Measurements from ENCODE around the gene CFAP97D2. TPM values are rescaled to one million over a fixed set of nuclear protein-coding genes. Genes with fewer than 3 reads are reported as not detected.

Gene CFAP97D2
- total and polyA plus RNA-seq, 4 donors = 1.3 to 3.7 (median 1.5) TPM

- DNase-seq = peak in 1 of 3 donors; percentile 12
- no peak for ATAC-seq (ENCODE audit: insufficient read depth, low FRiP score)
- TF ChIP-seq CTCF (IDR thresholded peaks at IDR 0.05; ENCODE audit: control extremely low read depth, extremely low read depth) = no peak
- 34 to 67% methylated on average over 21 of the region's 21 CpGs for WGBS, 2 donors
- H3K36me3 ChIP-seq (ENCODE audit: control insufficient read depth in 4 of 4, insufficient read depth in 4 of 4, low read length in 4 of 4) = no peaks in the 10 kb centered on the region
- peak overlapping the region in 1 of 2 donors; percentile 27 for H3K27ac ChIP-seq (ENCODE audit: low read depth in 1 of 2, low read length in 1 of 2)
- peaks cover 9 to 25% (median 13%) of the 10 kb centered on the region in 5 donors for H3K4me1 ChIP-seq (ENCODE audit: control insufficient read depth in 5 of 5, insufficient read depth in 5 of 5, low read length in 5 of 5)
- H3K9ac ChIP-seq (ENCODE audit: insufficient read depth in 1 of 2, low read length in 2 of 2) = no peak overlapping the region
- no peaks in the 10 kb centered on the region for H3K9me3 ChIP-seq (ENCODE audit: control insufficient read depth in 4 of 4, insufficient read depth in 3 of 4, low read length in 3 of 4)
- no peaks in the 10 kb centered on the region for H3K27me3 ChIP-seq (ENCODE audit: control insufficient read depth in 3 of 3, insufficient read depth in 3 of 3, low read length in 2 of 3)
- no peak overlapping the region for H3K4me3 ChIP-seq
These were observed 44.7 kb upstream of the CFAP97D2 start for GRCh38 chr13:114134111-114134943.

GRCh38 chr13:114134944-114135610 lies 44.0 kb upstream of the CFAP97D2 start:
- H3K36me3 ChIP-seq (ENCODE audit: control insufficient read depth in 4 of 4, insufficient read depth in 4 of 4, low read length in 4 of 4) = no peaks in the 10 kb centered on the region
- H3K4me3 ChIP-seq = no peak overlapping the region
- ATAC-seq (ENCODE audit: insufficient read depth, low FRiP score) = no peak
- H3K4me1 ChIP-seq (ENCODE audit: control insufficient read depth in 5 of 5, insufficient read depth in 5 of 5, low read length in 5 of 5) = peaks cover 2 to 18% (median 7%) of the 10 kb centered on the region in 5 donors
- H3K27me3 ChIP-seq (ENCODE audit: control insufficient read depth in 3 of 3, insufficient read depth in 3 of 3, low read length in 2 of 3) = no peaks in the 10 kb centered on the region
- H3K9me3 ChIP-seq (ENCODE audit: control insufficient read depth in 4 of 4, insufficient read depth in 3 of 4, low read length in 3 of 4) = no peaks in the 10 kb centered on the region
- H3K27ac ChIP-seq (ENCODE audit: low read depth in 1 of 2, low read length in 1 of 2) = no peak overlapping the region
- H3K9ac ChIP-seq (ENCODE audit: insufficient read depth in 1 of 2, low read length in 2 of 2) = no peak overlapping the region
- TF ChIP-seq CTCF (IDR thresholded peaks at IDR 0.05; ENCODE audit: control extremely low read depth, extremely low read depth) = no peak
- DNase-seq = peak in 1 of 3 donors; percentile 9
- WGBS, 2 donors = 54 to 60% methylated on average over 12 of the region's 12 CpGs

- DNase-seq (peak in 1 of 3 donors; percentile 8), ATAC-seq (ENCODE audit: insufficient read depth, low FRiP score) (no peak)
- no peaks in the 10 kb centered on the region for H3K27me3 ChIP-seq (ENCODE audit: control insufficient read depth in 3 of 3, insufficient read depth in 3 of 3, low read length in 2 of 3)
- no peak overlapping the region for H3K4me3 ChIP-seq
- H3K4me1 ChIP-seq (ENCODE audit: control insufficient read depth in 5 of 5, insufficient read depth in 5 of 5, low read length in 5 of 5) = peaks cover 0 to 11% (median 3%) of the 10 kb centered on the region in 5 donors
- H3K36me3 ChIP-seq (ENCODE audit: control insufficient read depth in 4 of 4, insufficient read depth in 4 of 4, low read length in 4 of 4) = no peaks in the 10 kb centered on the region
- TF ChIP-seq CTCF (IDR thresholded peaks at IDR 0.05; ENCODE audit: control extremely low read depth, extremely low read depth) = no peak
- H3K27ac ChIP-seq (ENCODE audit: low read depth in 1 of 2, low read length in 1 of 2) = no peak overlapping the region
- H3K9me3 ChIP-seq (ENCODE audit: control insufficient read depth in 4 of 4, insufficient read depth in 3 of 4, low read length in 3 of 4) = no peaks in the 10 kb centered on the region
- WGBS, 2 donors = 92 to 97% methylated on average over 15 of the region's 15 CpGs
- H3K9ac ChIP-seq (ENCODE audit: insufficient read depth in 1 of 2, low read length in 2 of 2) = no peak overlapping the region
These were observed 43.3 kb upstream of the CFAP97D2 start for GRCh38 chr13:114135731-114136171.

Data from lung (tissue), 12 donors.